ENCODE results near the gene LMTK3. TPM values are rescaled to one million over a fixed set of nuclear protein-coding genes. Genes with fewer than 3 reads are reported as not detected.

LMTK3 gene
- total and polyA plus RNA-seq, 7 experiments from 2014 or later: 0.03 to 21.4 (median 16.6) TPM; not detected in 1

DNA sequence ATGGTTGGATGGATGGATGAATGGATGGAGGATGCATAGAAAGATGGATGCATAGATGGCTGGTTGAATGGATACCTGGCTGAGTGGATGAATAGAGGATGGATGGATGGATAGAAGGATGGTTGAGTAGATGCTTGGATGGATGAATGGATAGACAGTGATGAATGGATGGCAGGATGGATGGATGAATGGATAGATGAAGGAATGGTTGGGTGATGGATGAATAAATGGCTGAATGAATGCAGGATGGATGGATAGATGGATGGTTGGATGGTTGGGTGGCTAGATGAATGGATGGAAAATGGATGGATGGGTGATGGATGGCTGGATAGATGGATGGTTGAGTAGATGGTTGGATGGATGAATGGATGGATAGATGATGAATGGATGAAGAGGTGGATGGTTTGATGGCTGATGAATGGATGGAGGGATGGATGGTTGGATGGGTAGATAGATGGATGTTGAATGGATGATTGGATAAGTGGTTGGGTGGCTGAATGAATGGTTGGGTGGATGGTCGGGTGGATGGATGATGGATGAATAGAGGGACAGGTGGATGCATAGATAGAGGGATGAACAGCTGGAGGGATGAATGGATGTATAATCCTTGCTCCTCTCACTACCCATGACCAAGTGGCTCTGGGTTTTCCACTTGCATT lies 36.7 kb upstream of the LMTK3 start:
- Mint-ChIP-seq H3K4me3 (no peak overlapping the region), H3K9me3 (no peaks in the 10 kb centered on the region), H3K36me3 (no peaks in the 10 kb centered on the region), H3K27ac (no peak overlapping the region), H3K4me1 (no peaks in the 10 kb centered on the region), H3K27me3 (peaks cover 0 to 5% (median 0%) of the 10 kb centered on the region in 5 donors)
- ChIA-PET POLR2A (no interaction called here), CTCF (no interaction called here)
- Histone ChIP-seq H3K4me3 (ENCODE audit: low read length) (no peak overlapping the region), H3K9me3 (ENCODE audit: control insufficient read depth in 2 of 3, low read length in 3 of 3) (no peaks in the 10 kb centered on the region), H3K27ac (ENCODE audit: low read depth, low read length) (no peak overlapping the region), H3K36me3 (ENCODE audit: control insufficient read depth in 2 of 3, insufficient read depth in 3 of 3, low read length in 3 of 3) (no peaks in the 10 kb centered on the region), H3K4me1 (ENCODE audit: control insufficient read depth in 2 of 2, insufficient read depth in 2 of 2, low read length in 2 of 2) (no peaks in the 10 kb centered on the region), H3K27me3 (ENCODE audit: control insufficient read depth in 2 of 2, insufficient read depth in 2 of 2, low read length in 2 of 2) (no peaks in the 10 kb centered on the region)
- intact Hi-C loops (cut with micrococcal nuclease): no loop called here
- DNase-seq (no peak), ATAC-seq (no peak)

- H3K27ac ChIP-seq (ENCODE audit: low read depth, low read length): no peak overlapping the region
- Mint-ChIP-seq H3K4me1 (peaks cover 0 to 2% (median 0%) of the 10 kb centered on the region in 7 donors), H3K27ac (no peak overlapping the region), H3K4me3 (no peak overlapping the region), H3K9me3 (no peaks in the 10 kb centered on the region), H3K27me3 (peaks cover 0 to 5% (median 0%) of the 10 kb centered on the region in 5 donors), H3K36me3 (no peaks in the 10 kb centered on the region)
- H3K36me3 ChIP-seq (ENCODE audit: control insufficient read depth in 2 of 3, insufficient read depth in 3 of 3, low read length in 3 of 3): no peaks in the 10 kb centered on the region
- no peak overlapping the region for H3K4me3 ChIP-seq (ENCODE audit: low read length)
- ATAC-seq: no peak
- H3K27me3 ChIP-seq (ENCODE audit: control insufficient read depth in 2 of 2, insufficient read depth in 2 of 2, low read length in 2 of 2): no peaks in the 10 kb centered on the region
- H3K9me3 ChIP-seq (ENCODE audit: control insufficient read depth in 2 of 3, low read length in 3 of 3): no peaks in the 10 kb centered on the region
- ChIA-PET POLR2A (no interaction called here), CTCF (no interaction called here)
- no peaks in the 10 kb centered on the region for H3K4me1 ChIP-seq (ENCODE audit: control insufficient read depth in 2 of 2, insufficient read depth in 2 of 2, low read length in 2 of 2)
- DNase-seq: no peak
- intact Hi-C loops (cut with micrococcal nuclease): no loop called here
Measured at GRCh38 chr19:48547722-48548121, 36.1 kb upstream of the LMTK3 start.

DNA sequence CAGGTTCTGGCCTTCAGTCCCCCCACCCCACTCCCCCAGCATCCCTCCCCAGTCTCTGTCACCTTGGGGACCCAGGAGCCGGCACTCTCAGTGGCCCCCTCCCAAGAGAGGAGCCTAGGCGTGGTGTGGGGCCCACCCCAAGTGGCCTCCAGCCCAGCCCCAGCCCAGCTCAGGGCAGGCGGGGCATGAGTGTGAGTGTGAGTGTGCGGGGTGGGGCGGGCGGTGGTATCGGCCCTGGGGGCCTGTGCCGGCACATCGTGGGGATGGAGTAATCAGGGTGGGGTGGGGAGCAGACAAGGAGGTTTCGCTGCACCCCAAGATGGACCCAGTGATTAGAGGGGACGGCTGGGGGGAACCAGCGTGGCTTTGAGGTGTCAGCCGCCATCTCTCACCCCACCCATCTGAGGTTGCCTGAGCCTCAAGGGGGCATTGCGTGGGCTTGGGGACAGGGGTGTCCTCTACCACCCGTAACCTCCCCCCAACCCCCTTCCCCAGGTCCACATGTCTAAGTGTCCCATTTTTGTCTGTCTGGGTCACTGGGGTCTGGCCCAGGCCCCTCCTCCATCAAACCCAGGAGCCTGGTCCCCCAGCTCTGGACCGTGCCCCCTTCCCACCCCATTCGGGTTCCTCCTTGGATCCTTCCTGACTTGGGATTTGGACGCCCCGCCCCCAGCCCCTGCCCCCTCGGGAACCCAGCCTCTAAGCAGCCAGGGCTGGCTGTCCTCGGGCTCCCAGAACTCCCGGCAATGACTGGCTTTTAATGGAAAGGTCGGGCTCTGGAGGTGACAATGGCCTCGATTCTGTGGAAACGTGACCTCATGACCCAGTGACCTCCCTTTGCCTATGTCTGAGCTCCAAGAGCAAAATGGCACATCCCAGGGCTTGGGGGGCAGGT lies 33.5 kb upstream of the LMTK3 start:
- Mint-ChIP-seq H3K4me1 (peaks cover 0 to 2% (median 0%) of the 10 kb centered on the region in 7 donors), H3K36me3 (no peaks in the 10 kb centered on the region), H3K27ac (no peak overlapping the region), H3K27me3 (no peaks in the 10 kb centered on the region), H3K9me3 (no peaks in the 10 kb centered on the region), H3K4me3 (no peak overlapping the region)
- H3K27me3 ChIP-seq (ENCODE audit: control insufficient read depth in 2 of 2, insufficient read depth in 2 of 2, low read length in 2 of 2): no peaks in the 10 kb centered on the region
- no peaks in the 10 kb centered on the region for H3K36me3 ChIP-seq (ENCODE audit: control insufficient read depth in 2 of 3, insufficient read depth in 3 of 3, low read length in 3 of 3)
- H3K4me3 ChIP-seq (ENCODE audit: low read length): no peak overlapping the region
- intact Hi-C loops (cut with micrococcal nuclease): no loop called here
- H3K9me3 ChIP-seq (ENCODE audit: control insufficient read depth in 2 of 3, low read length in 3 of 3): no peaks in the 10 kb centered on the region
- H3K4me1 ChIP-seq (ENCODE audit: control insufficient read depth in 2 of 2, insufficient read depth in 2 of 2, low read length in 2 of 2): no peaks in the 10 kb centered on the region
- POLR2A ChIA-PET: no interaction called here
- H3K27ac ChIP-seq (ENCODE audit: low read depth, low read length): no peak overlapping the region
- DNase-seq (no peak), ATAC-seq (no peak)
- CTCF ChIA-PET: no interaction called here

DNA sequence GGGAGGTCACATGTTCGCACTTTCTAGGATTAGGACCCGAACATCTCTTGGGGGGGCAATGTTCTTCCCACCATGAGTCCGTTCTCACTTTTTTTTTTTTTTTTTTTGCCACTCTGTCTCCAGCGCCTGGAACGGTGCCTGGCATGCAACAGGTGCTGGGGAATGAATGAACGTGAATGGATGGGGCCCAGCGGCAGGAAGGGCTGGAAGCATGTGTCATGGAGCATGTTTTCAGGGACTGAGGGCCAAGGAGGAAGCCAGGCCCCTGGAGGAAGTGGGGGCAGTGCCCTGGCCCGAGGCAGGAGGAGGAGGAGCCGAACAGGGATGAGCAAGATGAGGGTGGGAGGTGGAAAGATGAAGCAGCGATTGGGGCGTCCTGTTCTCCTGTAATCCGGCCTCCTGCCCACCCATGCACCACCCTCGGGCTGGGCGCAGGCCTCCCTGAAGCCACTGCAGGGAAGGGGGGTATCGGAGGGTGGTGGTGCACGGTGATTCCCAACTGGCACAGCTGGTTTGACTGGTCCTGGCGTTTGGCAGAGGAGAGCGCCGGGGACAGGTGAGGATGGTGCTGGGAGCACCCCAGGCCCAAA lies 31.6 kb upstream of the LMTK3 start:
- no peak for ATAC-seq
- no peaks in the 10 kb centered on the region for H3K36me3 Mint-ChIP-seq

GRCh38 chr19:48541813-48542212 lies 30.2 kb upstream of the LMTK3 start:
- Mint-ChIP-seq H3K4me1 (peaks cover 0 to 2% (median 0%) of the 10 kb centered on the region in 7 donors), H3K27ac (no peak overlapping the region), H3K9me3 (no peaks in the 10 kb centered on the region), H3K36me3 (no peaks in the 10 kb centered on the region), H3K27me3 (no peaks in the 10 kb centered on the region), H3K4me3 (no peak overlapping the region)
- Histone ChIP-seq H3K27me3 (ENCODE audit: control insufficient read depth in 2 of 2, insufficient read depth in 2 of 2, low read length in 2 of 2) (no peaks in the 10 kb centered on the region), H3K36me3 (ENCODE audit: control insufficient read depth in 2 of 3, insufficient read depth in 3 of 3, low read length in 3 of 3) (no peaks in the 10 kb centered on the region), H3K27ac (ENCODE audit: low read depth, low read length) (no peak overlapping the region), H3K4me1 (ENCODE audit: control insufficient read depth in 2 of 2, insufficient read depth in 2 of 2, low read length in 2 of 2) (no peaks in the 10 kb centered on the region), H3K9me3 (ENCODE audit: control insufficient read depth in 2 of 3, low read length in 3 of 3) (no peaks in the 10 kb centered on the region), H3K4me3 (ENCODE audit: low read length) (no peak overlapping the region)
- POLR2A ChIA-PET: interaction anchor here (1.2 kb wide), 1 partner anchor 351 kb away, joined by 3 read pairs; no protein-coding TSS in a partner anchor
- CTCF ChIA-PET: no interaction called here
- ATAC-seq (no peak), DNase-seq (no peak)
- intact Hi-C loops (cut with micrococcal nuclease): no loop called here

More for the DNA sequence above, 31.6 kb upstream of the LMTK3 start:
- H3K4me3 Mint-ChIP-seq: no peak overlapping the region
- Histone ChIP-seq H3K4me1 (ENCODE audit: control insufficient read depth in 2 of 2, insufficient read depth in 2 of 2, low read length in 2 of 2) (no peaks in the 10 kb centered on the region), H3K36me3 (ENCODE audit: control insufficient read depth in 2 of 3, insufficient read depth in 3 of 3, low read length in 3 of 3) (no peaks in the 10 kb centered on the region), H3K27me3 (ENCODE audit: control insufficient read depth in 2 of 2, insufficient read depth in 2 of 2, low read length in 2 of 2) (no peaks in the 10 kb centered on the region), H3K27ac (ENCODE audit: low read depth, low read length) (no peak overlapping the region), H3K4me3 (ENCODE audit: low read length) (no peak overlapping the region), H3K9me3 (ENCODE audit: control insufficient read depth in 2 of 3, low read length in 3 of 3) (no peaks in the 10 kb centered on the region)
- no peaks in the 10 kb centered on the region for H3K9me3 Mint-ChIP-seq
- no peak overlapping the region for H3K27ac Mint-ChIP-seq
- CTCF ChIA-PET: no interaction called here
- DNase-seq: no peak
- POLR2A ChIA-PET: no interaction called here
- H3K4me1 Mint-ChIP-seq: peaks cover 0 to 2% (median 0%) of the 10 kb centered on the region in 7 donors
- H3K27me3 Mint-ChIP-seq: no peaks in the 10 kb centered on the region
- intact Hi-C loops (cut with micrococcal nuclease): no loop called here

DNA sequence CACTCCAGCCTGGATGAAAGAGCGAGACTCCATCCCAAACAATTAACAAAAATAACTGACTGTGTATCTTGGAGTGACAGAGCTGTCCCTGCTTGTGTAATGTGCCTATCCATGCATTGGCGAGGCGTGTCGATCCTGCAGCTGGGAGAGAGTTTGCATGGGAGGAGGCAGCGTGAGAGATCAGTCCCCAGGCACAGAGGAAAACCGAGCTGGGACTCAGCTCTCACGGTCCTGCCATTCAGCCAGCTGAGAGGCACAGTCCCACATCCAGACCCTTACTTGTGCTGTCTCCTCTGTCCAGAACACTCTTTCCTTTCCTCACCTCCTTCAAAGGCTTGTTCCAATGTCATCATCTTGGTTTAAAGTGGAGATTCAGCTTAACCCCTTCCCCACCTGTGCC lies 28.5 kb upstream of the LMTK3 start:
- H3K4me1 ChIP-seq (ENCODE audit: control insufficient read depth in 2 of 2, insufficient read depth in 2 of 2, low read length in 2 of 2): no peaks in the 10 kb centered on the region
- CTCF ChIA-PET: no interaction called here
- H3K4me3 Mint-ChIP-seq: no peak overlapping the region

More for the DNA sequence above, 28.5 kb upstream of the LMTK3 start:
- H3K27me3 ChIP-seq (ENCODE audit: control insufficient read depth in 2 of 2, insufficient read depth in 2 of 2, low read length in 2 of 2): no peaks in the 10 kb centered on the region
- ATAC-seq: no peak
- H3K27ac Mint-ChIP-seq: no peak overlapping the region
- no peaks in the 10 kb centered on the region for H3K36me3 Mint-ChIP-seq
- POLR2A ChIA-PET: no interaction called here
- no peaks in the 10 kb centered on the region for H3K9me3 ChIP-seq (ENCODE audit: control insufficient read depth in 2 of 3, low read length in 3 of 3)
- intact Hi-C loops (cut with micrococcal nuclease): no loop called here
- peaks cover 0 to 2% (median 0%) of the 10 kb centered on the region in 7 donors for H3K4me1 Mint-ChIP-seq
- no peaks in the 10 kb centered on the region for H3K36me3 ChIP-seq (ENCODE audit: control insufficient read depth in 2 of 3, insufficient read depth in 3 of 3, low read length in 3 of 3)
- H3K27ac ChIP-seq (ENCODE audit: low read depth, low read length): no peak overlapping the region
- no peaks in the 10 kb centered on the region for H3K27me3 Mint-ChIP-seq
- H3K4me3 ChIP-seq (ENCODE audit: low read length): no peak overlapping the region
- H3K9me3 Mint-ChIP-seq: no peaks in the 10 kb centered on the region
- DNase-seq: no peak
